DOHH2 (cell line): ENCODE results near the gene PCCA.

ENCODE experiments used
- EZH2phosphoT487 ChIP-seq: fragments of 200-600 bp; sonication (generic); IDR thresholded peaks from 2 replicates; pipeline ENCODE4 v1.6.1; 2017; ENCODE audit warnings: borderline replicate concordance, mild to moderate bottlenecking, antibody characterized with exemption, low read length, moderate library complexity, mixed read lengths
- TF ChIP-seq, protein P1 (sequence below): fragments of 200-600 bp; sonication (generic); IDR thresholded peaks from one replicate; pipeline ENCODE4 v1.5.1; 2014; ENCODE audit warnings: antibody characterized with exemption, mild to moderate bottlenecking, low read depth, low read length; ENCODE audit not compliant: poor library complexity, severe bottlenecking

DNA sequence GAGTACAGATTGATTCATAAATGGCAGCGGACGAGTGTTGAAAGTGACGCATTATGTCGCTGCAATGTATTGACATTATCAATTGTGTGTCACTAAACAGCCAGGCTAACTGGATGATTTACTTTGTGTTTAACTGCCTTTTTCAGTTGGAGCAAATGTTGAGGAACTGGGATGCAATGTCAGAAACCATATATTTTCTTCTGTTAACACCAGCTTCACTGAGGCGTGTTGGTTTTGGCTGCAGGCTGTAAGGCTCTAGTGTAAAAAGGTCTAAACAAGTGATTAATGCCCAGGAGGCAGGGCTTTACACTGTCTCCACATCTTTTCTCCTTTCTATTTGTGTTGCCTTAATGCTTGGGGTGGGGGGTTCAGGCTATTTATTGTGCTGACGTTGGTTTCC lies 419.6 kb downstream of the PCCA start:
- TF ChIP-seq, protein P1, sequence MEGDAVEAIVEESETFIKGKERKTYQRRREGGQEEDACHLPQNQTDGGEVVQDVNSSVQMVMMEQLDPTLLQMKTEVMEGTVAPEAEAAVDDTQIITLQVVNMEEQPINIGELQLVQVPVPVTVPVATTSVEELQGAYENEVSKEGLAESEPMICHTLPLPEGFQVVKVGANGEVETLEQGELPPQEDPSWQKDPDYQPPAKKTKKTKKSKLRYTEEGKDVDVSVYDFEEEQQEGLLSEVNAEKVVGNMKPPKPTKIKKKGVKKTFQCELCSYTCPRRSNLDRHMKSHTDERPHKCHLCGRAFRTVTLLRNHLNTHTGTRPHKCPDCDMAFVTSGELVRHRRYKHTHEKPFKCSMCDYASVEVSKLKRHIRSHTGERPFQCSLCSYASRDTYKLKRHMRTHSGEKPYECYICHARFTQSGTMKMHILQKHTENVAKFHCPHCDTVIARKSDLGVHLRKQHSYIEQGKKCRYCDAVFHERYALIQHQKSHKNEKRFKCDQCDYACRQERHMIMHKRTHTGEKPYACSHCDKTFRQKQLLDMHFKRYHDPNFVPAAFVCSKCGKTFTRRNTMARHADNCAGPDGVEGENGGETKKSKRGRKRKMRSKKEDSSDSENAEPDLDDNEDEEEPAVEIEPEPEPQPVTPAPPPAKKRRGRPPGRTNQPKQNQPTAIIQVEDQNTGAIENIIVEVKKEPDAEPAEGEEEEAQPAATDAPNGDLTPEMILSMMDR, result no peak
- no peak for TF ChIP-seq EZH2phosphoT487
